GM23338 (cell line): ENCODE data around the gene KCNN3.

Experiments
- CREB1 ChIP-seq: fragments of 250-450 bp; sonication (Bioruptor Pico); IDR thresholded peaks from 2 replicates; pipeline ENCODE4 v1.5.0; 2020; ENCODE audit warnings: low read depth, mild to moderate bottlenecking, moderate library complexity
- CTCF ChIP-seq, 2 experiments: fragments of 200-600 bp in 1 of 2; sonication (generic) in 1 of 2; conservative IDR thresholded peaks; 2 replicates each; pipeline versions ENCODE4 v1.5.1 to v1.6.1; 2016 to 2017; ENCODE audit warnings: antibody characterized with exemption in 2 of 2, low read depth in 2 of 2, mild to moderate bottlenecking in 2 of 2, moderate library complexity in 1 of 2
- EZH2 ChIP-seq: fragments of 200-600 bp; sonication (generic); IDR thresholded peaks from one replicate; pipeline ENCODE4 v1.8.0; 2017; ENCODE audit warnings: antibody characterized with exemption, mild to moderate bottlenecking, low read depth; ENCODE audit not compliant: unreplicated experiment
- EZH2phosphoT487 ChIP-seq: fragments of 200-600 bp; sonication (generic); IDR thresholded peaks from one replicate; pipeline ENCODE4 v1.8.1; 2018; ENCODE audit warnings: antibody characterized with exemption; ENCODE audit not compliant: unreplicated experiment
- POLR2AphosphoS5 ChIP-seq: IDR thresholded peaks from 2 replicates; pipeline ENCODE4 v1.6.1; 2016; ENCODE audit warnings: antibody characterized with exemption, low read depth
- STAT1 ChIP-seq: IDR thresholded peaks from one replicate; pipeline ENCODE4 v1.6.1; 2016; ENCODE audit warnings: antibody characterized with exemption; ENCODE audit not compliant: unreplicated experiment
- ZNF114 ChIP-seq: fragments of 250-450 bp; sonication (Bioruptor Pico); IDR thresholded peaks from 2 replicates; pipeline ENCODE4 v1.5.0; 2020; ENCODE audit warnings: mild to moderate bottlenecking, moderate library complexity
- ZNF331 ChIP-seq: fragments of 250-450 bp; sonication (Bioruptor Pico); IDR thresholded peaks from 2 replicates; pipeline ENCODE4 v1.5.0; 2020; ENCODE audit warnings: low read depth, mild to moderate bottlenecking, moderate library complexity
- TF ChIP-seq, protein P1 (sequence below): IDR thresholded peaks from 2 replicates; pipeline ENCODE4 v1.6.1; 2016; ENCODE audit warnings: antibody characterized with exemption

DNA sequence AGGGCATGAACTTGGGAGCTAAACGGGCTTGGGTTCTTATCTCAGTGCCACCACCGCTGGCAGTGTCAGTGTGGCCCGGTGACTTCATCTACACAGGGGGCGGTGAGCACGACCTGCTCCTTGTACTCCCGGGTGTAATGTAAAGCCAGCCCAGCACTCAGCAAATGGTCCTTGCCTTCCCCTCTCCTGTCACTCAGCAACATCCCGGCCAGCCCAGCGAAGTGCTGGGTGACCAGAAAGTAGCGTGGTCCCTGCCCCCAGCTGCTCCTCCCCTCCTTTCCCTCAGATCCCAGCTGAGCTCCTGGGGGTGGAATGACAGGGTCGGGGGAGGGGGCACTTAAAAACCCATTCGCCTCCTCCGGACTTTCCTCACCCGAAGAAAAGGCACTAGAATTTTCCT is 7.2 kb downstream of the KCNN3 start:
- TF ChIP-seq POLR2AphosphoS5 (no peak), CTCF (conservative IDR thresholded peaks at IDR 0.05; ENCODE audit: low read depth in 2 of 2) (no peak), EZH2 (no peak), EZH2phosphoT487 (no peak), CREB1 (CRISPR knock-in tag) (no peak), STAT1 (no peak), ZNF331 (CRISPR knock-in tag) (no peak), ZNF114 (no peak)
- TF ChIP-seq, protein P1, sequence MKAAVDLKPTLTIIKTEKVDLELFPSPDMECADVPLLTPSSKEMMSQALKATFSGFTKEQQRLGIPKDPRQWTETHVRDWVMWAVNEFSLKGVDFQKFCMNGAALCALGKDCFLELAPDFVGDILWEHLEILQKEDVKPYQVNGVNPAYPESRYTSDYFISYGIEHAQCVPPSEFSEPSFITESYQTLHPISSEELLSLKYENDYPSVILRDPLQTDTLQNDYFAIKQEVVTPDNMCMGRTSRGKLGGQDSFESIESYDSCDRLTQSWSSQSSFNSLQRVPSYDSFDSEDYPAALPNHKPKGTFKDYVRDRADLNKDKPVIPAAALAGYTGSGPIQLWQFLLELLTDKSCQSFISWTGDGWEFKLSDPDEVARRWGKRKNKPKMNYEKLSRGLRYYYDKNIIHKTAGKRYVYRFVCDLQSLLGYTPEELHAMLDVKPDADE, result no peak
